Mucosa of rectum (tissue), 2 donors: ENCODE data around the gene NATD1.
"Not testable (repeated sequence)": the region's sequence is repeated elsewhere in the genome, so short reads cannot be mapped to it uniquely, and the experiment has no call there.

Experiments
- H3K27ac ChIP-seq, 2 donors: one replicate each; pipeline ENCODE4 v1.7.0; 2013; ENCODE audit warnings: inconsistent platforms in 2 of 2, low read depth in 2 of 2, low read length in 2 of 2
- H3K27me3 ChIP-seq, 2 donors: one replicate each; pipeline ENCODE4 v1.7.0; 2013; ENCODE audit warnings: low read length in 2 of 2; ENCODE audit not compliant: control insufficient read depth in 2 of 2, insufficient read depth in 2 of 2
- H3K36me3 ChIP-seq, 2 donors: one replicate each; pipeline ENCODE4 v1.7.0; 2013; ENCODE audit warnings: low read length in 2 of 2; ENCODE audit not compliant: control insufficient read depth in 2 of 2, insufficient read depth in 2 of 2
- H3K4me1 ChIP-seq, 2 donors: one replicate each; pipeline ENCODE4 v1.7.0; 2013; ENCODE audit warnings: low read length in 2 of 2, mild to moderate bottlenecking in 1 of 2; ENCODE audit not compliant: control insufficient read depth in 2 of 2, insufficient read depth in 2 of 2
- H3K4me3 ChIP-seq, 2 donors: one replicate each; pipeline ENCODE4 v1.7.0; 2013; ENCODE audit warnings: low read length in 2 of 2
- H3K9ac ChIP-seq, 2 donors: one replicate each; pipeline ENCODE4 v1.7.0; 2013; ENCODE audit warnings: low read length in 2 of 2, low read depth in 1 of 2, mild to moderate bottlenecking in 1 of 2
- H3K9me3 ChIP-seq, 2 donors: one replicate each; pipeline ENCODE4 v1.7.0; 2013; ENCODE audit warnings: low read length in 2 of 2; ENCODE audit not compliant: control insufficient read depth in 2 of 2
- donor health status: healthy.
- donor health status: Normal muscosa, but diverticular disease.

Gene NATD1

GRCh38 chr17:21232033-21232749 is 21.0 kb downstream of the NATD1 start:
- H3K36me3 ChIP-seq = no peaks in the 10 kb centered on the region
- H3K27ac ChIP-seq = no peak overlapping the region
- H3K4me1 ChIP-seq = no peaks in the 10 kb centered on the region

DNA sequence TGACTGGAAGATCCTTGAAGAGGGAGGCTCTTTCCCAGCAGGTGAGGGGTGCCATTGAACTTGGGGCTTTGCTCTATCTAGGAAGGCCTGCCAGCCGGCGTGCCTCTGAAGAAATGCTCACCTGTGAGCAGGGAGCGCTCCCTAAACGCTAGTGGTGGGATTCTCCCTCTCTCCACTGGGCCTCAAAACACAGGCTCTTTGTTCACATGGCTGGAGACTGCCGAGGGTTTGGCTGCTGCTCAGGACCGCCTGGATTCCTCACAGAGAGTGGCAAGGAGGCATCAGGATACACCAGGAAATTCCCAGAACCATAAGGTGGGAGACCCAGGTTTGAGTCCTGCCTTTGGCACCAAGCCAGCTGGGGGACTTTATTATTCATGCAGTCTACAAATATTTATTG is 21.7 kb downstream of the NATD1 start:
- Histone ChIP-seq H3K4me1 (no peaks in the 10 kb centered on the region), H3K9ac (no peak overlapping the region), H3K36me3 (no peaks in the 10 kb centered on the region), H3K27me3 (no peaks in the 10 kb centered on the region), H3K4me3 (no peak overlapping the region), H3K27ac (no peak overlapping the region), H3K9me3 (no peaks in the 10 kb centered on the region)

More at GRCh38 chr17:21232033-21232749, 21.0 kb downstream of the NATD1 start:
- H3K27me3 ChIP-seq = no peaks in the 10 kb centered on the region
- no peak overlapping the region for H3K4me3 ChIP-seq
- no peak overlapping the region for H3K9ac ChIP-seq
- H3K9me3 ChIP-seq = no peaks in the 10 kb centered on the region

DNA sequence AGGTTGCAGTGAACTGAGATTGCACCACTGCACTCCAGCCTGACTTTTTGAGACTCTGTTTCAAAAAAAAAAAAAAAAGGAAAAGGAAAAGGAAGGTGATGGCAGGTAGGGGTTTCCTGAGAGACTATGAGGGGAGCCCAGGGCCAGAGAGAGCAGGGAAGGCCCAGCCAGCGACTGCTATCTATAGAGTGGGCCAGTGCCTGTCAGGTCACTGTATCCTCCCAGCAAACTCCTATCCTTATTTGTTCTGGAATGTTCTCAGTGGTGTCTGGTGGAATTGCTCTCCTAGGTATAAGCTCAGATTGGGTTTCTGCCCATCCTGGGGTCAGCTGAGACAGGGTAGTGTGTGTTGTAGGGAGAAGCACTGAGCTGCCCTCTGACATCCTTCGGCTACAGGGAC is 24.4 kb downstream of the NATD1 start:
- H3K27ac ChIP-seq = no peak overlapping the region
- no peak overlapping the region for H3K4me3 ChIP-seq
- H3K27me3 ChIP-seq = no peaks in the 10 kb centered on the region
- H3K9me3 ChIP-seq = no peaks in the 10 kb centered on the region
- no peak overlapping the region for H3K9ac ChIP-seq
- H3K4me1 ChIP-seq = no peaks in the 10 kb centered on the region
- H3K36me3 ChIP-seq = no peaks in the 10 kb centered on the region

GRCh38 chr17:21228111-21228510 is 25.1 kb downstream of the NATD1 start:
- H3K9me3 ChIP-seq = no peaks in the 10 kb centered on the region
- no peak overlapping the region for H3K27ac ChIP-seq
- no peak overlapping the region for H3K4me3 ChIP-seq
- H3K27me3 ChIP-seq = no peaks in the 10 kb centered on the region
- no peaks in the 10 kb centered on the region for H3K36me3 ChIP-seq
- no peak overlapping the region for H3K9ac ChIP-seq
- H3K4me1 ChIP-seq = no peaks in the 10 kb centered on the region

DNA sequence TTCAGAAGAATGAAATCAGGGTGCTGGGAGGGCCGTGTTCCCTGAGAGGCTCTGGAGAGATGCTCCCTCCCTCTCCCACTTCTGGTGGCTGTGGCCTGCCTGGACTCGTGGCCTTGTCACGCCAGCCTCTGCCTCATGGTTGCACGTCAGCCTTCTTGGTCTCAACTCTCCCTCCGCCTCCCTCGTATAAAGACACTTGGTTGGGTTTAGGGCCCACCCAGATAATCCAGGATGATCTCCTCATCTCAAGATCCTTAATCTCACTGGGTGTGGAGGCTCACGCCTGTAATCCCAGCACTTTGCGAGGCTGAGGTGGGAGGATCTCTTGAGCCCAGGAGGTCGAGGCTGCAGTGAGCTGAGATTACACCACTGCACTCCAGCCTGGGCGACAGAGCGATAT is 25.9 kb downstream of the NATD1 start:
- H3K27ac ChIP-seq, H3K9me3 ChIP-seq, H3K36me3 ChIP-seq, H3K4me1 ChIP-seq, H3K9ac ChIP-seq, H3K4me3 ChIP-seq, H3K27me3 ChIP-seq: not testable (repeated sequence)

- Histone ChIP-seq H3K9me3 (no peaks in the 10 kb centered on the region), H3K36me3 (peaks cover 0 to 9% of the 10 kb centered on the region in 2 donors), H3K4me1 (peaks cover 2 to 4% of the 10 kb centered on the region in 2 donors), H3K27ac (no peak overlapping the region), H3K4me3 (no peak overlapping the region), H3K27me3 (no peaks in the 10 kb centered on the region), H3K9ac (no peak overlapping the region)
Observed at GRCh38 chr17:21223086-21223485, 30.1 kb downstream of the NATD1 start.

- H3K4me3 ChIP-seq = no peak overlapping the region
- no peak overlapping the region for H3K9ac ChIP-seq
- peaks cover 10 to 11% of the 10 kb centered on the region in 2 donors for H3K4me1 ChIP-seq
- H3K36me3 ChIP-seq = peaks cover 0 to 11% of the 10 kb centered on the region in 2 donors
- H3K27me3 ChIP-seq = no peaks in the 10 kb centered on the region
- H3K27ac ChIP-seq = peak overlapping the region; percentile 23 to 44
- no peaks in the 10 kb centered on the region for H3K9me3 ChIP-seq
Observed at GRCh38 chr17:21218831-21219380, 34.3 kb downstream of the NATD1 start.

DNA sequence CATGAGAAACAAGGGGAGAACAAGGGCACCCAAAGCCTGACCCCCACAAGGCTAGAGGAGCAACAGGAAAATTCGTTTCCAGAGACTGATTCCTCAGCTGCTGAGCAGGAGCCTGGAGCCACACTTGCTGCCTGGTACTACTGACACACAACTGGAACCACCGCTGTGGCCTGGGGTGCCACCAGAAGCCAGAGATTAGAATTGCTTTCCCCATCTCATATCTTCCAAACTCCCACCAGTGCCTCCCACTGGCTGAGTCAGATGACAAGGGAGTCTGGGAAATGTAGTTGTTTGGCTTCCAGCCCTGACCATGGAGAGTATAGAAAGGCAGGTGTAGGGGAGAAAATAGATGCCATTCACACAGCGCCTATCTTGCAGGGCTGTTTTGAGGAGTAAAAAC is 35.1 kb downstream of the NATD1 start:
- H3K9me3 ChIP-seq = no peaks in the 10 kb centered on the region
- H3K9ac ChIP-seq = no peak overlapping the region
- H3K27me3 ChIP-seq = no peaks in the 10 kb centered on the region
- H3K27ac ChIP-seq = no peak overlapping the region
- H3K36me3 ChIP-seq = peaks cover 0 to 11% of the 10 kb centered on the region in 2 donors
- no peak overlapping the region for H3K4me3 ChIP-seq
- peaks cover 13 to 14% of the 10 kb centered on the region in 2 donors for H3K4me1 ChIP-seq

GRCh38 chr17:21217346-21217745 is 35.9 kb downstream of the NATD1 start:
- Histone ChIP-seq H3K4me1 (peaks cover 21 to 22% of the 10 kb centered on the region in 2 donors), H3K27me3 (no peaks in the 10 kb centered on the region), H3K9ac (no peak overlapping the region), H3K27ac (no peak overlapping the region), H3K36me3 (peaks cover 0 to 10% of the 10 kb centered on the region in 2 donors), H3K4me3 (no peak overlapping the region), H3K9me3 (no peaks in the 10 kb centered on the region)

DNA sequence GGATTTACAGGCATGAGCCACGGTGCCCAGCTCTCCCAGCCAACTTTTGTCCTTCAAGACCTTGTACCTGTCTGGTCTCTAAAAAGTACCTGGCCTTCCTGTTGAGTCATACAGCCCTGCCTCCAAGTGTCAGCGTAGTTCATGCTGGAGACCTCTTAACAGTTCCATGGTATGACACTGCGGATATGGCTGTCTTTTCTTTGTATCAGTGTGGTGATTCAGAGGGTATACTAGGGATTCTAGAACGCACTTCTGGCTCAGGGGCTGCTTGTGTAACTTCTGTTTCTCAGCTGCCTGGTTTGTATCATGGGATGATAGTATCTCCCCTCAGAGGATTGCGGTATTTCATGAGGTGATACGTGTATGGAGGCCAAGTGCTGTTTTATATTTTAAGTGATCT is 37.3 kb downstream of the NATD1 start:
- Histone ChIP-seq H3K36me3 (peaks cover 0 to 4% of the 10 kb centered on the region in 2 donors), H3K4me1 (peaks cover 35 to 36% of the 10 kb centered on the region in 2 donors), H3K9me3 (no peaks in the 10 kb centered on the region), H3K4me3 (no peak overlapping the region), H3K27ac (no peak overlapping the region), H3K27me3 (no peaks in the 10 kb centered on the region), H3K9ac (no peak overlapping the region)
